HepG2 (cell line): ENCODE measurements around the gene GDI1. TPM values are rescaled to one million over a fixed set of nuclear protein-coding genes. Genes with fewer than 3 reads are reported as not detected.

Source experiments
- MLLT10 ChIP-seq: sonication (generic); formaldehyde crosslinking; IDR thresholded peaks from 2 replicates; pipeline ENCODE4 v1.4.0; 2020; ENCODE audit warnings: missing genetic modification reagents
- RNF2 ChIP-seq: fragments of 450-650 bp; conservative IDR thresholded peaks from 2 replicates; pipeline ENCODE4 v1.6.1; 2016; ENCODE audit warnings: low read depth
- SATB2 ChIP-seq: sonication (generic); formaldehyde crosslinking; IDR thresholded peaks from 2 replicates; pipeline ENCODE4 v1.5.0; 2020; ENCODE audit warnings: missing genetic modification reagents
- SMAD3 ChIP-seq: sonication (generic); formaldehyde crosslinking; IDR thresholded peaks from 2 replicates; pipeline ENCODE4 v1.4.0; 2020; ENCODE audit warnings: missing genetic modification reagents
- SNAI1 ChIP-seq: sonication (generic); formaldehyde crosslinking; IDR thresholded peaks from 2 replicates; pipeline ENCODE4 v1.5.0; 2020; ENCODE audit warnings: mild to moderate bottlenecking, missing genetic modification reagents, borderline replicate concordance
- TBX2 ChIP-seq: sonication (generic); formaldehyde crosslinking; IDR thresholded peaks from 2 replicates; pipeline ENCODE4 v1.5.0; 2020; ENCODE audit warnings: missing genetic modification reagents, mild to moderate bottlenecking, borderline replicate concordance
- U2AF1 ChIP-seq: fragments of 200-400 bp; formaldehyde crosslinking; optimal IDR thresholded peaks from 2 replicates; pipeline ENCODE3; 2017; ENCODE audit warnings: mild to moderate bottlenecking, low read depth, low read length
- ZBTB37 ChIP-seq: sonication (generic); formaldehyde crosslinking; IDR thresholded peaks from 2 replicates; pipeline ENCODE4 v1.4.0; 2020; ENCODE audit warnings: mild to moderate bottlenecking, missing genetic modification reagents
- ZNF24 ChIP-seq: fragments of 450-650 bp; IDR thresholded peaks from 2 replicates; pipeline ENCODE4 v1.6.1; 2017; ENCODE audit warnings: antibody characterized with exemption, mild to moderate bottlenecking
- ZNF296 ChIP-seq: sonication (generic); formaldehyde crosslinking; conservative IDR thresholded peaks from 2 replicates; pipeline ENCODE4 v1.5.0; 2020; ENCODE audit warnings: mild to moderate bottlenecking, missing genetic modification reagents
- ZNF792 ChIP-seq: IDR thresholded peaks from 2 replicates; pipeline ENCODE4 v1.6.1; 2016
- polyA plus RNA-seq, 8 experiments: library from polyadenylated mRNA; depleted of rRNA in 3 of 8; stranded (reverse) in 7 of 8; unstranded in 1 of 8; fragments of >200 nt; fragmentation: Illumina TruSeq in 4 of 8; extraction: Trizol in 4 of 8; gene quantifications; 2 replicates each; pipeline versions ENCODE4 v1.2.1 to v1.2.3, GENCODE V29; 2011 to 2016; ENCODE audit warnings: low read depth in 4 of 8, missing spikeins in 1 of 8, mixed read lengths in 1 of 8; ENCODE audit not compliant: insufficient read depth in 1 of 8
- total RNA-seq, 5 experiments: library from RNA; depleted of rRNA; stranded (reverse); fragments of >200 nt; fragmentation: Illumina TruSeq; extraction: Trizol; gene quantifications; 2 replicates each; pipeline ENCODE4 v1.2.3, GENCODE V29; 2016; ENCODE audit warnings: low read depth in 1 of 5
- TF ChIP-seq, protein P1 (sequence below), 2 experiments: sonication (generic) in 1 of 2; formaldehyde crosslinking in 1 of 2; IDR thresholded peaks; 2 replicates each; pipeline versions ENCODE4 v1.6.1 to v1.9.0; 2014 to 2022; ENCODE audit warnings: antibody characterized with exemption in 1 of 2, borderline replicate concordance in 1 of 2, inconsistent platforms in 1 of 2, low read depth in 1 of 2, missing genetic modification reagents in 1 of 2

GDI1 gene
- total and polyA plus RNA-seq, 2 of the 13 experiments (the other 11 are each of a cell fraction or from before 2014, with no cell fraction given): 17.4 to 105 TPM

- TF ChIP-seq, protein P1, sequence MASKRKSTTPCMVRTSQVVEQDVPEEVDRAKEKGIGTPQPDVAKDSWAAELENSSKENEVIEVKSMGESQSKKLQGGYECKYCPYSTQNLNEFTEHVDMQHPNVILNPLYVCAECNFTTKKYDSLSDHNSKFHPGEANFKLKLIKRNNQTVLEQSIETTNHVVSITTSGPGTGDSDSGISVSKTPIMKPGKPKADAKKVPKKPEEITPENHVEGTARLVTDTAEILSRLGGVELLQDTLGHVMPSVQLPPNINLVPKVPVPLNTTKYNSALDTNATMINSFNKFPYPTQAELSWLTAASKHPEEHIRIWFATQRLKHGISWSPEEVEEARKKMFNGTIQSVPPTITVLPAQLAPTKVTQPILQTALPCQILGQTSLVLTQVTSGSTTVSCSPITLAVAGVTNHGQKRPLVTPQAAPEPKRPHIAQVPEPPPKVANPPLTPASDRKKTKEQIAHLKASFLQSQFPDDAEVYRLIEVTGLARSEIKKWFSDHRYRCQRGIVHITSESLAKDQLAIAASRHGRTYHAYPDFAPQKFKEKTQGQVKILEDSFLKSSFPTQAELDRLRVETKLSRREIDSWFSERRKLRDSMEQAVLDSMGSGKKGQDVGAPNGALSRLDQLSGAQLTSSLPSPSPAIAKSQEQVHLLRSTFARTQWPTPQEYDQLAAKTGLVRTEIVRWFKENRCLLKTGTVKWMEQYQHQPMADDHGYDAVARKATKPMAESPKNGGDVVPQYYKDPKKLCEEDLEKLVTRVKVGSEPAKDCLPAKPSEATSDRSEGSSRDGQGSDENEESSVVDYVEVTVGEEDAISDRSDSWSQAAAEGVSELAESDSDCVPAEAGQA (IDR thresholded peaks at IDR 0.05; ENCODE audit: low read depth): no peak
- TF ChIP-seq, protein P1 (CRISPR knock-in tag; IDR thresholded peaks at IDR 0.05; ENCODE audit: borderline replicate concordance): no peak
- TF ChIP-seq SNAI1 (no peak), RNF2 (no peak), TBX2 (CRISPR knock-in tag) (no peak), U2AF1 (no peak), ZNF296 (CRISPR knock-in tag) (no peak), MLLT10 (CRISPR knock-in tag) (no peak), ZBTB37 (CRISPR knock-in tag) (no peak), ZNF792 (CRISPR knock-in tag) (no peak), SMAD3 (CRISPR knock-in tag) (no peak), ZNF24 (no peak), SATB2 (CRISPR knock-in tag) (no peak)
Measured at GRCh38 chrX:154441564-154441963, 4.6 kb downstream of the GDI1 start (continued).
